H9 (cell line): ENCODE results near the gene C2orf68. TPM values are rescaled to one million over a fixed set of nuclear protein-coding genes. Genes with fewer than 3 reads are reported as not detected.

Source experiments
- DNase-seq: peaks from one replicate; pipeline ENCODE4 v3.0.0-alpha.2; 2017
- H2AFZ ChIP-seq: one replicate; pipeline ENCODE4 v1.6.1; 2013; ENCODE audit warnings: mild to moderate bottlenecking, low read length, control low read depth, moderate library complexity
- H2AK5ac ChIP-seq: 2 replicates; pipeline ENCODE4 v1.6.1; 2013; ENCODE audit warnings: low read length, control low read depth, mixed read lengths; ENCODE audit not compliant: insufficient read length
- H2BK120ac ChIP-seq: one replicate; pipeline ENCODE4 v1.6.1; 2013; ENCODE audit warnings: low read depth, mild to moderate bottlenecking, low read length, control low read depth, inconsistent platforms; ENCODE audit not compliant: poor library complexity, severe bottlenecking
- H2BK12ac ChIP-seq: 2 replicates; pipeline ENCODE4 v1.6.1; 2013; ENCODE audit warnings: low read length, control low read depth, mixed read lengths, low read depth; ENCODE audit not compliant: insufficient read length
- H2BK15ac ChIP-seq: 2 replicates; pipeline ENCODE4 v1.6.1; 2013; ENCODE audit warnings: low read depth, low read length, control low read depth
- H2BK20ac ChIP-seq: one replicate; pipeline ENCODE4 v1.6.1; 2013; ENCODE audit warnings: low read depth, mild to moderate bottlenecking, low read length, control low read depth, inconsistent platforms; ENCODE audit not compliant: poor library complexity, severe bottlenecking
- H2BK5ac ChIP-seq: 2 replicates; pipeline ENCODE4 v1.6.1; 2013; ENCODE audit warnings: low read length, control low read depth, mixed read lengths; ENCODE audit not compliant: insufficient read length
- H3K14ac ChIP-seq: 2 replicates; pipeline ENCODE4 v1.6.1; 2013; ENCODE audit warnings: low read length, control low read depth; ENCODE audit not compliant: insufficient read depth
- H3K18ac ChIP-seq: 2 replicates; pipeline ENCODE4 v1.6.1; 2013; ENCODE audit warnings: low read depth, mild to moderate bottlenecking, mixed read lengths, low read length, control low read depth; ENCODE audit not compliant: insufficient read length
- H3K23ac ChIP-seq: 2 replicates; pipeline ENCODE4 v1.6.1; 2013; ENCODE audit warnings: low read length, control low read depth, mixed read lengths, low read depth; ENCODE audit not compliant: insufficient read length
- H3K23me2 ChIP-seq: 2 replicates; pipeline ENCODE4 v1.6.1; 2013; ENCODE audit warnings: low read depth, mild to moderate bottlenecking, mixed read lengths, low read length, control low read depth; ENCODE audit not compliant: insufficient read length, poor library complexity, severe bottlenecking
- H3K27ac ChIP-seq: 2 replicates; pipeline ENCODE4 v1.5.1; 2013; ENCODE audit warnings: low read length, control low read depth, mixed read lengths, low read depth; ENCODE audit not compliant: insufficient read length
- H3K27me3 ChIP-seq: 2 replicates; pipeline ENCODE4 v1.6.1; 2013; ENCODE audit warnings: low read length, control low read depth, inconsistent platforms; ENCODE audit not compliant: insufficient read depth
- H3K4ac ChIP-seq: 2 replicates; pipeline ENCODE4 v1.6.1; 2013; ENCODE audit warnings: low read depth, mild to moderate bottlenecking, control low read depth, inconsistent platforms, low read length, moderate library complexity
- H3K4me1 ChIP-seq: 2 replicates; pipeline ENCODE4 v1.6.1; 2013; ENCODE audit warnings: low read length, control low read depth, inconsistent platforms; ENCODE audit not compliant: insufficient read depth
- H3K4me2 ChIP-seq: 2 replicates; pipeline ENCODE4 v1.6.1; 2013; ENCODE audit warnings: low read length, control low read depth, mixed read lengths; ENCODE audit not compliant: insufficient read length, insufficient read depth
- H3K56ac ChIP-seq: 2 replicates; pipeline ENCODE4 v1.6.1; 2013; ENCODE audit warnings: low read depth, mild to moderate bottlenecking, mixed read lengths, low read length, control low read depth; ENCODE audit not compliant: insufficient read length
- H3K79me1 ChIP-seq: 2 replicates; pipeline ENCODE4 v1.6.1; 2013; ENCODE audit warnings: low read depth, mild to moderate bottlenecking, moderate library complexity, low read length, control low read depth, inconsistent platforms; ENCODE audit not compliant: insufficient read depth, poor library complexity, severe bottlenecking
- H3K79me2 ChIP-seq: 2 replicates; pipeline ENCODE4 v1.6.1; 2013; ENCODE audit warnings: low read length, control low read depth, inconsistent platforms; ENCODE audit not compliant: insufficient read depth
- H3K9ac ChIP-seq: 2 replicates; pipeline ENCODE4 v1.6.1; 2013; ENCODE audit warnings: low read length, control low read depth, mixed read lengths; ENCODE audit not compliant: insufficient read length; ENCODE audit errors: extremely low read depth
- H3K9me3 ChIP-seq: one replicate; pipeline ENCODE4 v1.6.1; 2013; ENCODE audit warnings: low read depth, low read length, inconsistent platforms; ENCODE audit not compliant: control insufficient read depth
- H3T11ph ChIP-seq: one replicate; pipeline ENCODE4 v1.6.1; 2013; ENCODE audit warnings: mild to moderate bottlenecking, low read length, control low read depth, inconsistent platforms
- H4K20me1 ChIP-seq: one replicate; pipeline ENCODE4 v1.6.1; 2013; ENCODE audit not compliant: control insufficient read depth, insufficient read length, insufficient read depth
- H4K5ac ChIP-seq: 2 replicates; pipeline ENCODE4 v1.6.1; 2013; ENCODE audit warnings: low read depth, mild to moderate bottlenecking, mixed read lengths, low read length, control low read depth; ENCODE audit not compliant: insufficient read length
- H4K8ac ChIP-seq: replicated peaks from 2 replicates; pipeline ENCODE4 v1.6.1; 2013; ENCODE audit warnings: low read length, control low read depth, mixed read lengths, low read depth; ENCODE audit not compliant: insufficient read length
- H4K91ac ChIP-seq: 2 replicates; pipeline ENCODE4 v1.6.1; 2013; ENCODE audit warnings: low read depth, mild to moderate bottlenecking, moderate library complexity, mixed read lengths, low read length, control low read depth; ENCODE audit not compliant: insufficient read length
- H3K27ac Mint-ChIP-seq, 3 experiments: 2 replicates in 2 of 3; 3 replicates in 1 of 3; pipeline ENCODE4 v1.8.0; 2020 to 2021; ENCODE audit warnings: mixed read lengths in 3 of 3, mild to moderate bottlenecking in 1 of 3, moderate library complexity in 1 of 3
- H3K27me3 Mint-ChIP-seq: 2 replicates; pipeline ENCODE4 v1.8.0; 2021; ENCODE audit warnings: low read depth, mild to moderate bottlenecking, moderate library complexity, mixed read lengths
- H3K36me3 Mint-ChIP-seq, 3 experiments: 2 replicates in 2 of 3; 3 replicates in 1 of 3; pipeline ENCODE4 v1.8.0; 2020 to 2021; ENCODE audit warnings: low read depth in 3 of 3, mixed read lengths in 3 of 3; ENCODE audit not compliant: insufficient read depth in 1 of 3
- H3K4me1 Mint-ChIP-seq, 2 experiments: 2 replicates each; pipeline ENCODE4 v1.8.0; 2020; ENCODE audit warnings: mixed read lengths in 2 of 2
- H3K4me3 Mint-ChIP-seq, 2 experiments: 2 replicates in 1 of 2; 3 replicates in 1 of 2; pipeline ENCODE4 v1.8.0; 2020 to 2021; ENCODE audit warnings: mild to moderate bottlenecking in 2 of 2, mixed read lengths in 2 of 2, moderate library complexity in 1 of 2
- H3K9me3 Mint-ChIP-seq, 2 experiments: 2 replicates in 1 of 2; 3 replicates in 1 of 2; pipeline ENCODE4 v1.8.0; 2020; ENCODE audit warnings: mild to moderate bottlenecking in 2 of 2, mixed read lengths in 2 of 2, moderate library complexity in 1 of 2
- whole genome bisulfite sequencing: extraction: QIAGEN DNeasy Blood & Tissue Kit; methylation state at CpG from one replicate; pipeline ENCODE4 v1.1.7; 2013; ENCODE audit warnings: missing lambda C conversion rate, low lambda C conversion rate, mixed read lengths; ENCODE audit not compliant: insufficient read length; ENCODE audit errors: extremely low coverage; 5-methylcytosine and 5-hydroxymethylcytosine counted together
- total RNA-seq: library from RNA; stranded (reverse); gene quantifications from 2 replicates; pipeline ENCODE4 v1.2.1, GENCODE V29; 2021
- TF ChIP-seq, protein P1 (sequence below): fragments of 200-600 bp; sonication (generic); conservative IDR thresholded peaks from 3 replicates; pipeline ENCODE4 v1.8.0; 2021; ENCODE audit warnings: antibody characterized with exemption, mild to moderate bottlenecking

The C2orf68 gene
- total RNA-seq, 1 experiment from 2014 or later = 39.6 TPM

- Histone ChIP-seq H4K91ac (no peak overlapping the region), H4K20me1 (no peaks in the 10 kb centered on the region), H3K79me2 (no peaks in the 10 kb centered on the region), H2BK5ac (no peak overlapping the region), H3K27me3 (no peaks in the 10 kb centered on the region; the same call in 1 of the 2 replicates), H3K27ac (no peak overlapping the region), H3K56ac (no peak overlapping the region), H3K18ac (no peak overlapping the region), H2AK5ac (no peak overlapping the region), H2BK20ac (no peak overlapping the region), H3K23me2 (no peaks in the 10 kb centered on the region), H3K4me2 (no peak overlapping the region), H3T11ph (no peak overlapping the region), H2AFZ (no peak overlapping the region), H2BK15ac (no peak overlapping the region), H3K9ac (no peak overlapping the region), H3K4me1 (no peaks in the 10 kb centered on the region), H4K8ac (no peak overlapping the region), H2BK120ac (no peak overlapping the region), H3K9me3 (no peaks in the 10 kb centered on the region), H3K23ac (no peak overlapping the region), H3K4ac (no peak overlapping the region), H4K5ac (no peak overlapping the region), H2BK12ac (no peak overlapping the region), H3K79me1 (no peaks in the 10 kb centered on the region), H3K14ac (no peak overlapping the region)
- Mint-ChIP-seq H3K27ac (no peak overlapping the region), H3K27me3 (peaks cover 68% of the 10 kb centered on the region), H3K4me1 (peaks cover 0 to 3% of the 10 kb centered on the region in 2 experiments; a peak in 1 of 4 replicates), H3K9me3 (no peaks in the 10 kb centered on the region; a peak in 1 of 5 replicates), H3K4me3 (no peak overlapping the region), H3K36me3 (no peaks in the 10 kb centered on the region)
- no CpG with 5 or more reads among the region's 4 CpGs for WGBS
- no peak for DNase-seq
- TF ChIP-seq, protein P1, sequence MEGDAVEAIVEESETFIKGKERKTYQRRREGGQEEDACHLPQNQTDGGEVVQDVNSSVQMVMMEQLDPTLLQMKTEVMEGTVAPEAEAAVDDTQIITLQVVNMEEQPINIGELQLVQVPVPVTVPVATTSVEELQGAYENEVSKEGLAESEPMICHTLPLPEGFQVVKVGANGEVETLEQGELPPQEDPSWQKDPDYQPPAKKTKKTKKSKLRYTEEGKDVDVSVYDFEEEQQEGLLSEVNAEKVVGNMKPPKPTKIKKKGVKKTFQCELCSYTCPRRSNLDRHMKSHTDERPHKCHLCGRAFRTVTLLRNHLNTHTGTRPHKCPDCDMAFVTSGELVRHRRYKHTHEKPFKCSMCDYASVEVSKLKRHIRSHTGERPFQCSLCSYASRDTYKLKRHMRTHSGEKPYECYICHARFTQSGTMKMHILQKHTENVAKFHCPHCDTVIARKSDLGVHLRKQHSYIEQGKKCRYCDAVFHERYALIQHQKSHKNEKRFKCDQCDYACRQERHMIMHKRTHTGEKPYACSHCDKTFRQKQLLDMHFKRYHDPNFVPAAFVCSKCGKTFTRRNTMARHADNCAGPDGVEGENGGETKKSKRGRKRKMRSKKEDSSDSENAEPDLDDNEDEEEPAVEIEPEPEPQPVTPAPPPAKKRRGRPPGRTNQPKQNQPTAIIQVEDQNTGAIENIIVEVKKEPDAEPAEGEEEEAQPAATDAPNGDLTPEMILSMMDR = no peak
Observed at GRCh38 chr2:85566265-85566664, 45.6 kb downstream of the C2orf68 start.
